ENCODE results near the gene DYNLT2. TPM values are rescaled to one million over a fixed set of nuclear protein-coding genes. Genes with fewer than 3 reads are reported as not detected.
A peak's percentile ranks its signal among the peaks of the same experiment; 100 is the strongest.

The DYNLT2 gene
- total and polyA plus RNA-seq, 2 of the 13 experiments (the other 11 are each of a cell fraction or from before 2014, with no cell fraction given): 2.1 to 4.3 TPM

- TF ChIP-seq FOXK1 (CRISPR knock-in tag; IDR thresholded peaks at IDR 0.05; ENCODE audit: borderline replicate concordance, low read depth) (no peak), NFIB (CRISPR knock-in tag; IDR thresholded peaks at IDR 0.05; ENCODE audit: borderline replicate concordance) (no peak), SNAPC4 (CRISPR knock-in tag; IDR thresholded peaks at IDR 0.05) (0 out of 2 replicates have a peak, but pooled peaks have one; percentile 45), ZNF83 (CRISPR knock-in tag; IDR thresholded peaks at IDR 0.05; ENCODE audit: borderline replicate concordance) (no peak), KLF15 (CRISPR knock-in tag; IDR thresholded peaks at IDR 0.05; ENCODE audit: borderline replicate concordance) (no peak), ZNF224 (CRISPR knock-in tag; IDR thresholded peaks at IDR 0.05) (no peak), HNF1B (CRISPR knock-in tag; IDR thresholded peaks at IDR 0.05) (0 out of 2 replicates have a peak, but pooled peaks have one; percentile 12), ZFYVE20 (CRISPR knock-in tag; IDR thresholded peaks at IDR 0.05; ENCODE audit: borderline replicate concordance, low read depth) (no peak), POGK (CRISPR knock-in tag; conservative IDR thresholded peaks at IDR 0.05) (no peak), ZFP37 (CRISPR knock-in tag; IDR thresholded peaks at IDR 0.05; ENCODE audit: borderline replicate concordance) (no peak), SNAPC2 (CRISPR knock-in tag; IDR thresholded peaks at IDR 0.05) (no peak)
Observed at GRCh38 chr6:169723200-169723909, 28.0 kb downstream of the DYNLT2 start (continued).

Data from HepG2 (cell line).